ENCODE data around the gene TINAGL1. TPM values are rescaled to one million over a fixed set of nuclear protein-coding genes. Genes with fewer than 3 reads are reported as not detected.

The TINAGL1 gene
- total and polyA plus RNA-seq, 4 donors, result 64.1 to 90.9 (median 84.2) TPM

- DNase-seq (no peak), ATAC-seq (ENCODE audit: insufficient read depth, low FRiP score) (no peak)
- Histone ChIP-seq H3K9ac (ENCODE audit: insufficient read depth in 1 of 2, low read length in 2 of 2) (no peak overlapping the region), H3K36me3 (ENCODE audit: control insufficient read depth in 4 of 4, insufficient read depth in 4 of 4, low read length in 4 of 4) (no peaks in the 10 kb centered on the region), H3K4me3 (no peak overlapping the region), H3K4me1 (ENCODE audit: control insufficient read depth in 5 of 5, insufficient read depth in 5 of 5, low read length in 5 of 5) (peaks cover 0 to 7% (median 0%) of the 10 kb centered on the region in 5 donors), H3K27me3 (ENCODE audit: control insufficient read depth in 3 of 3, insufficient read depth in 3 of 3, low read length in 2 of 3) (peaks cover 0 to 14% (median 8%) of the 10 kb centered on the region in 3 donors), H3K27ac (ENCODE audit: low read depth in 1 of 2, low read length in 1 of 2) (no peak overlapping the region), H3K9me3 (ENCODE audit: control insufficient read depth in 4 of 4, insufficient read depth in 3 of 4, low read length in 3 of 4) (no peaks in the 10 kb centered on the region)
- TF ChIP-seq, protein P1, sequence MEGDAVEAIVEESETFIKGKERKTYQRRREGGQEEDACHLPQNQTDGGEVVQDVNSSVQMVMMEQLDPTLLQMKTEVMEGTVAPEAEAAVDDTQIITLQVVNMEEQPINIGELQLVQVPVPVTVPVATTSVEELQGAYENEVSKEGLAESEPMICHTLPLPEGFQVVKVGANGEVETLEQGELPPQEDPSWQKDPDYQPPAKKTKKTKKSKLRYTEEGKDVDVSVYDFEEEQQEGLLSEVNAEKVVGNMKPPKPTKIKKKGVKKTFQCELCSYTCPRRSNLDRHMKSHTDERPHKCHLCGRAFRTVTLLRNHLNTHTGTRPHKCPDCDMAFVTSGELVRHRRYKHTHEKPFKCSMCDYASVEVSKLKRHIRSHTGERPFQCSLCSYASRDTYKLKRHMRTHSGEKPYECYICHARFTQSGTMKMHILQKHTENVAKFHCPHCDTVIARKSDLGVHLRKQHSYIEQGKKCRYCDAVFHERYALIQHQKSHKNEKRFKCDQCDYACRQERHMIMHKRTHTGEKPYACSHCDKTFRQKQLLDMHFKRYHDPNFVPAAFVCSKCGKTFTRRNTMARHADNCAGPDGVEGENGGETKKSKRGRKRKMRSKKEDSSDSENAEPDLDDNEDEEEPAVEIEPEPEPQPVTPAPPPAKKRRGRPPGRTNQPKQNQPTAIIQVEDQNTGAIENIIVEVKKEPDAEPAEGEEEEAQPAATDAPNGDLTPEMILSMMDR (IDR thresholded peaks at IDR 0.05; ENCODE audit: control extremely low read depth, extremely low read depth), result no peak
- WGBS, 2 donors, result 74 to 86% methylated on average over 2 of the region's 2 CpGs
These were observed 39.6 kb downstream of the TINAGL1 start for GRCh38 chr1:31615939-31616338.

- no peaks in the 10 kb centered on the region for H3K9me3 ChIP-seq (ENCODE audit: control insufficient read depth in 4 of 4, insufficient read depth in 3 of 4, low read length in 3 of 4)
- no peak within 1 kb of the TSS for H3K27ac ChIP-seq (ENCODE audit: low read depth in 1 of 2, low read length in 1 of 2)
- H3K27me3 ChIP-seq (ENCODE audit: control insufficient read depth in 3 of 3, insufficient read depth in 3 of 3, low read length in 2 of 3), result peaks cover 0 to 14% (median 8%) of the 10 kb centered on the region in 3 donors
- no peaks in the 10 kb centered on the region for H3K36me3 ChIP-seq (ENCODE audit: control insufficient read depth in 4 of 4, insufficient read depth in 4 of 4, low read length in 4 of 4)
- peaks cover 0 to 13% (median 0%) of the 10 kb centered on the region in 5 donors for H3K4me1 ChIP-seq (ENCODE audit: control insufficient read depth in 5 of 5, insufficient read depth in 5 of 5, low read length in 5 of 5)
- no peak for ATAC-seq (ENCODE audit: insufficient read depth, low FRiP score)
- H3K4me3 ChIP-seq, result peak within 1 kb of the TSS; percentile 29
- WGBS, 2 donors, result 11 to 14% methylated on average over 33 to 48 of the region's 48 CpGs
- DNase-seq, result no peak
- H3K9ac ChIP-seq (ENCODE audit: insufficient read depth in 1 of 2, low read length in 2 of 2), result no peak within 1 kb of the TSS
- TF ChIP-seq, protein P1 (IDR thresholded peaks at IDR 0.05; ENCODE audit: control extremely low read depth, extremely low read depth), result no peak
These were observed 41.1 kb downstream of the TINAGL1 start, which contains the start of gene HCRTR1 for GRCh38 chr1:31617218-31617915. Gene HCRTR1, plus strand, starts transcription at chr1:31617689. Its CDS starts 1,504 bp downstream, at chr1:31619193.

- peak; percentile 37 for ATAC-seq (ENCODE audit: insufficient read depth, low FRiP score)
- peaks cover 0 to 14% (median 8%) of the 10 kb centered on the region in 3 donors for H3K27me3 ChIP-seq (ENCODE audit: control insufficient read depth in 3 of 3, insufficient read depth in 3 of 3, low read length in 2 of 3)
- peak; percentile 61 to 73 (median 65) for DNase-seq
- no peaks in the 10 kb centered on the region for H3K36me3 ChIP-seq (ENCODE audit: control insufficient read depth in 4 of 4, insufficient read depth in 4 of 4, low read length in 4 of 4)
- H3K9ac ChIP-seq (ENCODE audit: insufficient read depth in 1 of 2, low read length in 2 of 2), result no peak overlapping the region
- peaks cover 0 to 13% (median 0%) of the 10 kb centered on the region in 5 donors for H3K4me1 ChIP-seq (ENCODE audit: control insufficient read depth in 5 of 5, insufficient read depth in 5 of 5, low read length in 5 of 5)
- H3K27ac ChIP-seq (ENCODE audit: low read depth in 1 of 2, low read length in 1 of 2), result no peak overlapping the region
- WGBS, 2 donors, result 14 to 16% methylated on average over 41 to 56 of the region's 56 CpGs
- TF ChIP-seq, protein P1 (IDR thresholded peaks at IDR 0.05; ENCODE audit: control extremely low read depth, extremely low read depth), result peak; percentile 6
- peak overlapping the region; percentile 29 for H3K4me3 ChIP-seq
- no peaks in the 10 kb centered on the region for H3K9me3 ChIP-seq (ENCODE audit: control insufficient read depth in 4 of 4, insufficient read depth in 3 of 4, low read length in 3 of 4)
These were observed 41.8 kb downstream of the TINAGL1 start for GRCh38 chr1:31617916-31618746.

All from lung (tissue), 12 donors.